Karpas-422 (cell line): ENCODE data around the gene KCNG1. TPM values are rescaled to one million over a fixed set of nuclear protein-coding genes. Genes with fewer than 3 reads are reported as not detected.
A peak's percentile ranks its signal among the peaks of the same experiment; 100 is the strongest.

Experiments used
- DNase-seq: peaks from one replicate; pipeline ENCODE4 v3.0.0-alpha.2; 2015
- H2AFZ ChIP-seq: fragments of 200-600 bp; sonication (generic); 2 replicates; pipeline ENCODE4 v1.6.1; 2014; ENCODE audit warnings: antibody characterized with exemption, low read length, mixed read lengths
- H3K27ac ChIP-seq: fragments of 200-600 bp; sonication (generic); 2 replicates; pipeline ENCODE4 v1.5.1; 2014; ENCODE audit warnings: mild to moderate bottlenecking, low read length, moderate library complexity
- H3K27me3 ChIP-seq: fragments of 200-600 bp; sonication (generic); 2 replicates; pipeline ENCODE4 v1.6.1; 2014; ENCODE audit warnings: low read length, mixed read lengths
- H3K36me3 ChIP-seq: fragments of 200-600 bp; sonication (generic); 2 replicates; pipeline ENCODE4 v1.6.1; 2014; ENCODE audit warnings: low read length, mixed read lengths; ENCODE audit not compliant: insufficient read depth
- H3K4me1 ChIP-seq: fragments of 200-600 bp; sonication (generic); 2 replicates; pipeline ENCODE4 v1.6.1; 2014; ENCODE audit warnings: mild to moderate bottlenecking, low read length, mixed read lengths
- H3K4me2 ChIP-seq: fragments of 200-600 bp; sonication (generic); 2 replicates; pipeline ENCODE4 v1.6.1; 2014; ENCODE audit warnings: low read length, low read depth, mild to moderate bottlenecking; ENCODE audit not compliant: poor library complexity, severe bottlenecking
- H3K4me3 ChIP-seq: fragments of 200-600 bp; sonication (generic); 2 replicates; pipeline ENCODE4 v1.5.1; 2014; ENCODE audit warnings: mild to moderate bottlenecking, antibody characterized with exemption, low read length, mixed read lengths
- H3K79me2 ChIP-seq: fragments of 200-600 bp; sonication (generic); 2 replicates; pipeline ENCODE4 v1.6.1; 2014; ENCODE audit warnings: mild to moderate bottlenecking, low read length, mixed read lengths
- H3K9ac ChIP-seq: fragments of 200-600 bp; sonication (generic); 2 replicates; pipeline ENCODE4 v1.6.0; 2014; ENCODE audit warnings: low read length
- H3K9me2 ChIP-seq: fragments of 200-600 bp; sonication (generic), shearing (Covaris generic); replicated peaks from 2 replicates; pipeline ENCODE4 v1.6.0; 2014; ENCODE audit warnings: mild to moderate bottlenecking, low read length, moderate library complexity; ENCODE audit not compliant: insufficient read depth
- H3K9me3 ChIP-seq: fragments of 300-700, 200-600 bp; sonication (generic); 2 replicates; pipeline ENCODE4 v1.6.1; 2014; ENCODE audit warnings: low read length, mixed read lengths
- H4K20me1 ChIP-seq: fragments of 200-600 bp; sonication (generic); 2 replicates; pipeline ENCODE4 v1.6.1; 2014; ENCODE audit warnings: mild to moderate bottlenecking, antibody characterized with exemption, low read length, low read depth; ENCODE audit not compliant: insufficient read depth
- total RNA-seq: library from RNA; depleted of rRNA; stranded (reverse); fragments of >200 nt; shearing (Covaris generic); gene quantifications from 2 replicates; pipeline ENCODE4 v1.2.3, GENCODE V29; 2014; ENCODE audit warnings: low replicate concordance; rRNA removed

KCNG1 gene
- total RNA-seq, 1 experiment from 2014 or later, result not detected

- Histone ChIP-seq H3K9ac (peak overlapping the region; percentile 91; the same call in 1 of the 2 replicates), H4K20me1 (peaks cover 27% of the 10 kb centered on the region), H3K79me2 (peaks cover 56% of the 10 kb centered on the region), H3K4me2 (peak overlapping the region; percentile 98), H3K4me1 (peaks cover 43% of the 10 kb centered on the region), H3K9me2 (no peaks in the 10 kb centered on the region), H3K27me3 (no peaks in the 10 kb centered on the region), H3K36me3 (peaks cover 11% of the 10 kb centered on the region), H3K4me3 (peak overlapping the region; percentile 94), H3K27ac (no peak overlapping the region), H2AFZ (no peak overlapping the region), H3K9me3 (no peaks in the 10 kb centered on the region)
- no peak for DNase-seq
Measured at GRCh38 chr20:50959543-50960126, 63.3 kb downstream of the KCNG1 start.

GRCh38 chr20:50958615-50959542 lies 64.0 kb downstream of the KCNG1 start, which contains the start of gene MOCS3:
MOCS3 (plus strand) TSS chr20:50958818; CDS start chr20:50958843, 25 bp downstream.
- peak within 1 kb of the TSS; percentile 84 for H3K27ac ChIP-seq
- H2AFZ ChIP-seq, result peak within 1 kb of the TSS; percentile 82
- H3K27me3 ChIP-seq, result no peaks in the 10 kb centered on the region
- peaks cover 18% of the 10 kb centered on the region for H3K36me3 ChIP-seq
- H3K9me3 ChIP-seq, result no peaks in the 10 kb centered on the region
- peak within 1 kb of the TSS; percentile 98 for H3K4me2 ChIP-seq
- H3K79me2 ChIP-seq, result peaks cover 63% of the 10 kb centered on the region
- peak; percentile 96 for DNase-seq
- peak within 1 kb of the TSS; percentile 94 for H3K4me3 ChIP-seq
- H4K20me1 ChIP-seq, result peaks cover 27% of the 10 kb centered on the region
- no peaks in the 10 kb centered on the region for H3K9me2 ChIP-seq
- peaks cover 43% of the 10 kb centered on the region for H3K4me1 ChIP-seq
- peak within 1 kb of the TSS; percentile 91 for H3K9ac ChIP-seq

GRCh38 chr20:50957798-50958614 lies 64.9 kb downstream of the KCNG1 start, which contains the start of gene DPM1:
DPM1 (minus strand) TSS chr20:50958532; CDS start chr20:50958523, 9 bp downstream.
- H3K79me2 ChIP-seq, result peaks cover 72% of the 10 kb centered on the region
- H3K4me1 ChIP-seq, result peaks cover 37% of the 10 kb centered on the region
- H3K4me3 ChIP-seq, result peak within 1 kb of the TSS; percentile 94
- H3K9ac ChIP-seq, result peak within 1 kb of the TSS; percentile 91
- H3K4me2 ChIP-seq, result peak within 1 kb of the TSS; percentile 98
- no peaks in the 10 kb centered on the region for H3K27me3 ChIP-seq
- no peaks in the 10 kb centered on the region for H3K9me2 ChIP-seq
- DNase-seq, result peak; percentile 97
- H3K36me3 ChIP-seq, result peaks cover 27% of the 10 kb centered on the region
- H3K9me3 ChIP-seq, result no peaks in the 10 kb centered on the region
- H4K20me1 ChIP-seq, result peaks cover 30% of the 10 kb centered on the region
- H3K27ac ChIP-seq, result peak within 1 kb of the TSS; percentile 84
- peak within 1 kb of the TSS; percentile 82 for H2AFZ ChIP-seq

- no peaks in the 10 kb centered on the region for H3K9me3 ChIP-seq
- no peak for DNase-seq
- peak overlapping the region; percentile 98 for H3K4me2 ChIP-seq
- no peaks in the 10 kb centered on the region for H3K27me3 ChIP-seq
- no peak overlapping the region for H3K27ac ChIP-seq
- H3K4me1 ChIP-seq, result peaks cover 30% of the 10 kb centered on the region
- H3K4me3 ChIP-seq, result peak overlapping the region; percentile 94
- H3K79me2 ChIP-seq, result peaks cover 79% of the 10 kb centered on the region
- H4K20me1 ChIP-seq, result peaks cover 31% of the 10 kb centered on the region
- H3K36me3 ChIP-seq, result peaks cover 28% of the 10 kb centered on the region
- H2AFZ ChIP-seq, result no peak overlapping the region
- no peaks in the 10 kb centered on the region for H3K9me2 ChIP-seq
- H3K9ac ChIP-seq, result peak overlapping the region; percentile 91
Measured at GRCh38 chr20:50957276-50957675, 65.6 kb downstream of the KCNG1 start.

GRCh38 chr20:50953821-50954220 lies 69.1 kb downstream of the KCNG1 start:
- H3K36me3 ChIP-seq, result peaks cover 55% of the 10 kb centered on the region; the same call in 1 of the 2 replicates
- peaks cover 94% of the 10 kb centered on the region for H3K79me2 ChIP-seq
- H3K27ac ChIP-seq, result no peak overlapping the region
- peaks cover 27% of the 10 kb centered on the region for H4K20me1 ChIP-seq
- no peaks in the 10 kb centered on the region for H3K27me3 ChIP-seq
- DNase-seq, result no peak
- no peak overlapping the region for H2AFZ ChIP-seq
- no peak overlapping the region for H3K9ac ChIP-seq
- H3K4me2 ChIP-seq, result no peak overlapping the region
- H3K9me2 ChIP-seq, result no peaks in the 10 kb centered on the region
- no peaks in the 10 kb centered on the region for H3K9me3 ChIP-seq
- peaks cover 17% of the 10 kb centered on the region for H3K4me1 ChIP-seq
- no peak overlapping the region for H3K4me3 ChIP-seq

Other genes starting within 250 kb of the KCNG1 start
- 191 and 231 TPM in 2 replicates for gene BCAS4, start 228.0 kb downstream of the KCNG1 start, total RNA-seq
- 40.1 and 55.5 TPM in 2 replicates for gene ADNP, start 91.7 kb downstream of the KCNG1 start, total RNA-seq
- 37.5 and 67.2 TPM in 2 replicates for gene DPM1, start 64.6 kb downstream of the KCNG1 start, total RNA-seq
- gene MOCS3, start 64.3 kb downstream of the KCNG1 start, total RNA-seq, result 4.8 and 5.5 TPM in 2 replicates